HCT116 (cell line): ENCODE measurements around the gene VPS25. TPM values are rescaled to one million over a fixed set of nuclear protein-coding genes. Genes with fewer than 3 reads are reported as not detected.

ENCODE experiments used
- ATAC-seq: fragments of 200-7000 bp; cut with Tn5 transposase; 2 replicates; pipeline ENCODE4 v1.9.1; 2020; ENCODE audit warnings: mild to moderate bottlenecking, moderate library complexity
- BruUV-seq: library from RNA; stranded (reverse); fragments of 400-500 nt; replicated peaks from 2 replicates; lab custom pipeline; 2021; lab: Mats Ljungman, UMichigan
- CTCF ChIA-PET: fragments of 300-600 bp; sonication (Branson Sonifier 250); formaldehyde crosslinking; loops from one replicate; lab custom pipeline; 2021; ENCODE audit warnings: antibody characterized with exemption; lab: Charles Lee
- POLR2A ChIA-PET: fragments of 300-600, 350-600 bp; sonication (Branson Sonifier 250); formaldehyde crosslinking; loops from one replicate; lab custom pipeline; 2021; ENCODE audit warnings: antibody characterized with exemption; lab: Charles Lee
- RAD21 ChIA-PET, 2 experiments: fragments of 300-600 bp; sonication (Branson Sonifier 250); formaldehyde crosslinking; loops; one replicate each; lab custom pipeline; 2023; ENCODE audit warnings: low total read pairs in 2 of 2; ENCODE audit not compliant: uncharacterized antibody in 2 of 2, unreplicated experiment in 2 of 2, low non-redundant PET in 1 of 2; lab: Charles Lee
- DNase-seq: peaks from one replicate; pipeline ENCODE4 v3.0.0-alpha.2; 2010; ENCODE audit warnings: low read depth, low spot score
- H2AFZ ChIP-seq: fragments of 200-600 bp; shearing (Covaris generic), sonication (generic); 2 replicates; pipeline ENCODE4 v1.6.1; 2017; ENCODE audit warnings: low read depth, mixed run types, mixed read lengths, antibody characterized with exemption, low read length; ENCODE audit not compliant: poor library complexity, severe bottlenecking
- H3K27ac ChIP-seq: 2 replicates; pipeline ENCODE4 v1.5.1; 2012; ENCODE audit warnings: low read depth, low read length
- H3K27me3 ChIP-seq: fragments of 200-600 bp; sonication (generic); 2 replicates; pipeline ENCODE4 v1.6.1; 2016; ENCODE audit warnings: mixed run types, low read length, mixed read lengths; ENCODE audit not compliant: insufficient read depth
- H3K36me3 ChIP-seq, 2 experiments: fragments of 200-500 bp in 1 of 2; fragments of 200-600 bp in 1 of 2; sonication (Bioruptor generic) in 1 of 2; sonication (generic) in 1 of 2; 2 replicates each; pipeline versions ENCODE4 v1.5.1 to v1.6.1; 2014 to 2016; ENCODE audit warnings: low read length in 2 of 2, inconsistent platforms in 1 of 2, mixed read lengths in 1 of 2, mixed run types in 1 of 2; ENCODE audit not compliant: insufficient read depth in 2 of 2, control insufficient read depth in 1 of 2
- H3K4me1 ChIP-seq, 2 experiments: fragments of 200-600 bp in 1 of 2; sonication (generic) in 1 of 2; 2 replicates each; pipeline versions ENCODE4 v1.5.1 to v1.6.1; 2012 to 2017; ENCODE audit warnings: low read length in 2 of 2, inconsistent platforms in 1 of 2, mild to moderate bottlenecking in 1 of 2, mixed read lengths in 1 of 2, mixed run types in 1 of 2, moderate library complexity in 1 of 2; ENCODE audit not compliant: insufficient read depth in 2 of 2, control insufficient read depth in 1 of 2
- H3K4me2 ChIP-seq: fragments of 200-600 bp; sonication (generic); 2 replicates; pipeline ENCODE4 v1.6.1; 2017; ENCODE audit warnings: mixed run types, low read length, mixed read lengths
- H3K4me3 ChIP-seq, 2 experiments: fragments of 200-600 bp in 1 of 2; sonication (generic) in 1 of 2; replicated peaks in 1 of 2; 2 replicates each; pipeline ENCODE4 v1.5.1; 2011 to 2016; ENCODE audit warnings: low read length in 2 of 2, control low read depth in 1 of 2, low read depth in 1 of 2, mild to moderate bottlenecking in 1 of 2, mixed read lengths in 1 of 2, mixed run types in 1 of 2
- H3K79me2 ChIP-seq: fragments of 200-600 bp; sonication (generic); 2 replicates; pipeline ENCODE4 v1.6.1; 2017; ENCODE audit warnings: mild to moderate bottlenecking, mixed run types, low read length, moderate library complexity, mixed read lengths; ENCODE audit not compliant: insufficient read depth
- H3K9ac ChIP-seq: fragments of 200-600 bp; sonication (generic); 2 replicates; pipeline ENCODE4 v1.6.1; 2016; ENCODE audit warnings: low read length, mixed read lengths
- H3K9me2 ChIP-seq: fragments of 200-600 bp; sonication (generic), shearing (Covaris generic); 2 replicates; pipeline ENCODE4 v1.6.1; 2017; ENCODE audit warnings: mixed run types, mild to moderate bottlenecking, moderate library complexity; ENCODE audit not compliant: insufficient read depth
- H3K9me3 ChIP-seq, 2 experiments: fragments of 200-500 bp in 1 of 2; fragments of 200-600 bp in 1 of 2; sonication (Bioruptor generic) in 1 of 2; sonication (generic) in 1 of 2; 2 replicates each; pipeline ENCODE4 v1.6.1; 2014 to 2017; ENCODE audit warnings: low read length in 2 of 2, mixed read lengths in 2 of 2, inconsistent platforms in 1 of 2, low read depth in 1 of 2, mild to moderate bottlenecking in 1 of 2, mixed run types in 1 of 2, moderate library complexity in 1 of 2; ENCODE audit not compliant: control insufficient read depth in 1 of 2, insufficient read depth in 1 of 2
- H4K20me1 ChIP-seq: fragments of 200-600 bp; sonication (generic), shearing (Covaris generic); 2 replicates; pipeline ENCODE4 v1.6.1; 2017; ENCODE audit warnings: mixed run types, mild to moderate bottlenecking, moderate library complexity; ENCODE audit not compliant: insufficient read depth
- CBX3 ChIP-seq: IDR thresholded peaks from 2 replicates; pipeline ENCODE4 v1.6.1; 2012; ENCODE audit warnings: low read depth
- CEBPB ChIP-seq: IDR thresholded peaks from 2 replicates; pipeline ENCODE4 v1.6.1; 2012; ENCODE audit warnings: low read depth
- EGR1 ChIP-seq: IDR thresholded peaks from 2 replicates; pipeline ENCODE4 v1.6.1; 2012; ENCODE audit warnings: low read depth
- ELF1 ChIP-seq: IDR thresholded peaks from 2 replicates; pipeline ENCODE4 v1.6.1; 2012; ENCODE audit warnings: low read depth, borderline replicate concordance
- EZH2 ChIP-seq: fragments of 200-600 bp; sonication (generic); IDR thresholded peaks from 2 replicates; pipeline ENCODE4 v1.6.1; 2017; ENCODE audit warnings: antibody characterized with exemption, mixed run types
- EZH2phosphoT487 ChIP-seq: fragments of 200-600 bp; IDR thresholded peaks from 2 replicates; pipeline ENCODE4 v1.6.1; 2018; ENCODE audit warnings: antibody characterized with exemption, borderline replicate concordance
- FOSL1 ChIP-seq: IDR thresholded peaks from 2 replicates; pipeline ENCODE4 v1.6.1; 2012; ENCODE audit warnings: low read depth
- POLR2A ChIP-seq: IDR thresholded peaks from 2 replicates; pipeline ENCODE4 v1.7.0; 2011; ENCODE audit warnings: borderline replicate concordance; ENCODE audit not compliant: insufficient read depth, insufficient read length; ENCODE audit errors: extremely low read depth
- POLR2AphosphoS5 ChIP-seq: IDR thresholded peaks from 2 replicates; pipeline ENCODE4 v1.6.1; 2011; ENCODE audit warnings: mild to moderate bottlenecking, low read depth, low read length, moderate library complexity
- RAD21 ChIP-seq: IDR thresholded peaks from 2 replicates; pipeline ENCODE4 v1.6.1; 2012; ENCODE audit warnings: low read depth, mild to moderate bottlenecking
- SIN3A ChIP-seq: IDR thresholded peaks from 2 replicates; pipeline ENCODE4 v1.6.1; 2012; ENCODE audit warnings: low read depth
- SP1 ChIP-seq: IDR thresholded peaks from 2 replicates; pipeline ENCODE4 v1.6.1; 2012; ENCODE audit warnings: low read depth
- TCF7L2 ChIP-seq: IDR thresholded peaks from 2 replicates; pipeline ENCODE4 v1.7.0; 2011; ENCODE audit warnings: borderline replicate concordance, inconsistent platforms; ENCODE audit not compliant: insufficient read depth, insufficient read length; ENCODE audit errors: extremely low read depth
- YY1 ChIP-seq: IDR thresholded peaks from 2 replicates; pipeline ENCODE4 v1.6.1; 2011; ENCODE audit warnings: low read length, low read depth, moderate library complexity, mild to moderate bottlenecking; ENCODE audit not compliant: insufficient replicate concordance; ENCODE audit errors: extremely low read depth
- intact Hi-C: fragments of 100-400 bp; cut with micrococcal nuclease; formaldehyde crosslinking; loops from 2 replicates; pipeline ENCODE4 v1.10.0; 2022
- total RNA-seq: library from RNA; stranded (reverse); gene quantifications from one replicate; pipeline ENCODE4 v1.2.1, GENCODE V29; 2021; ENCODE audit not compliant: unreplicated experiment
- TF ChIP-seq, protein P1 (sequence below): IDR thresholded peaks from 2 replicates; pipeline ENCODE4 v1.6.1; 2011; ENCODE audit warnings: mild to moderate bottlenecking, low read length, moderate library complexity; ENCODE audit not compliant: insufficient replicate concordance; ENCODE audit errors: extremely low read depth
- TF ChIP-seq, protein P2 (sequence below): IDR thresholded peaks from 2 replicates; pipeline ENCODE4 v1.6.1; 2012
- TF ChIP-seq, protein P3 (sequence below), 3 experiments: fragments of 200-600 bp in 1 of 3; sonication (generic) in 1 of 3; IDR thresholded peaks in 2 of 3; conservative IDR thresholded peaks in 1 of 3; 2 replicates each; pipeline ENCODE4 v1.5.1; 2012 to 2017; ENCODE audit warnings: low read depth in 2 of 3, low read length in 2 of 3, antibody characterized with exemption in 1 of 3, borderline replicate concordance in 1 of 3, control low read depth in 1 of 3, mild to moderate bottlenecking in 1 of 3, mixed read lengths in 1 of 3, mixed run types in 1 of 3, moderate library complexity in 1 of 3; ENCODE audit not compliant: insufficient read depth in 1 of 3

VPS25 gene
- total RNA-seq, 1 experiment from 2014 or later: 57.0 TPM

DNA sequence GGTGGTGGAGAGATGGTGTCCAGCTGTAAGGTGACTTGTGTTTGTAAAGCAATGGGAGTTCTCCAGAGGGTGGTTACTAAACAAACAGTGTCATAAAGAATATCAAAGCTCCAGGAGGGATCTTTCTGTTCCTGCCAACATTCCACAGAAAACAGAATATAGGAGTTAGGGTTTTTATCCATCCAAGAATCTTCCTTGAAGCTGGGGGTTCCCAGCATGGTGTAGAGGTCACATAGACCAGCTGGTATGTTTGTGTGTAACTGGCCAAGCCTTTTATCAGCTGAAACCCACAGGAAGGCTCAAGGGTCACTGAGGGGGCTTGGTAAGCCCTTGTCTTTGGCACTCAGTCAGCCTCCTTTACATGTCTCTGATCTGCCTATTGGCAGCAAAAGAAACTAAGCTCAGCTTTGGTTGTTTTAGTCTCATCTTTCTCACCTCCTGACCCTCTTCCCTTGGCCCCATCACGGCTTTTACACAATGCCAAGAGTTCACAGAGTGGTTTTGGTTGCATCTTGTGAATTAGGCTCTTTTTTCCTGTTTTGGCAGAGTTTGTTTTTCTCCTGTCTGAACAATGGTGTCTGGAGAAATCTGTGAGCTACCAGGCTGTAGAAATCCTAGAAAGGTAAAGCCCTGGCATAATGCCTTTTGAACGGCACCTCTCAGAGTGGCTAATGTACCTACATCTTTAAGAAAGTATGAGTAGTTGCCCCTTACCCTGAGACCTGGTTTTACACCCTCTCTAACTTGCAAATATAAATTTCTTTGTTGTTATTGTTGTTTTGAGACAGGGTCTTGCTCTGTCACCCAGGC lies 30.0 kb downstream of the VPS25 start:
- H3K9ac ChIP-seq: no peak overlapping the region
- H3K9me3 ChIP-seq: no peaks in the 10 kb centered on the region
- TF ChIP-seq POLR2A (no peak), EZH2phosphoT487 (no peak), SIN3A (no peak), POLR2AphosphoS5 (no peak), YY1 (no peak), FOSL1 (no peak), EZH2 (no peak), SP1 (no peak), ELF1 (no peak), CEBPB (no peak), TCF7L2 (no peak), CBX3 (no peak), RAD21 (no peak), EGR1 (no peak)
- TF ChIP-seq, protein P1, sequence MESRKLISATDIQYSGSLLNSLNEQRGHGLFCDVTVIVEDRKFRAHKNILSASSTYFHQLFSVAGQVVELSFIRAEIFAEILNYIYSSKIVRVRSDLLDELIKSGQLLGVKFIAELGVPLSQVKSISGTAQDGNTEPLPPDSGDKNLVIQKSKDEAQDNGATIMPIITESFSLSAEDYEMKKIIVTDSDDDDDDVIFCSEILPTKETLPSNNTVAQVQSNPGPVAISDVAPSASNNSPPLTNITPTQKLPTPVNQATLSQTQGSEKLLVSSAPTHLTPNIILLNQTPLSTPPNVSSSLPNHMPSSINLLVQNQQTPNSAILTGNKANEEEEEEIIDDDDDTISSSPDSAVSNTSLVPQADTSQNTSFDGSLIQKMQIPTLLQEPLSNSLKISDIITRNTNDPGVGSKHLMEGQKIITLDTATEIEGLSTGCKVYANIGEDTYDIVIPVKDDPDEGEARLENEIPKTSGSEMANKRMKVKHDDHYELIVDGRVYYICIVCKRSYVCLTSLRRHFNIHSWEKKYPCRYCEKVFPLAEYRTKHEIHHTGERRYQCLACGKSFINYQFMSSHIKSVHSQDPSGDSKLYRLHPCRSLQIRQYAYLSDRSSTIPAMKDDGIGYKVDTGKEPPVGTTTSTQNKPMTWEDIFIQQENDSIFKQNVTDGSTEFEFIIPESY: no peak
- TF ChIP-seq, protein P2, sequence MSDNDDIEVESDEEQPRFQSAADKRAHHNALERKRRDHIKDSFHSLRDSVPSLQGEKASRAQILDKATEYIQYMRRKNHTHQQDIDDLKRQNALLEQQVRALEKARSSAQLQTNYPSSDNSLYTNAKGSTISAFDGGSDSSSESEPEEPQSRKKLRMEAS: no peak
- TF ChIP-seq, protein P3, sequence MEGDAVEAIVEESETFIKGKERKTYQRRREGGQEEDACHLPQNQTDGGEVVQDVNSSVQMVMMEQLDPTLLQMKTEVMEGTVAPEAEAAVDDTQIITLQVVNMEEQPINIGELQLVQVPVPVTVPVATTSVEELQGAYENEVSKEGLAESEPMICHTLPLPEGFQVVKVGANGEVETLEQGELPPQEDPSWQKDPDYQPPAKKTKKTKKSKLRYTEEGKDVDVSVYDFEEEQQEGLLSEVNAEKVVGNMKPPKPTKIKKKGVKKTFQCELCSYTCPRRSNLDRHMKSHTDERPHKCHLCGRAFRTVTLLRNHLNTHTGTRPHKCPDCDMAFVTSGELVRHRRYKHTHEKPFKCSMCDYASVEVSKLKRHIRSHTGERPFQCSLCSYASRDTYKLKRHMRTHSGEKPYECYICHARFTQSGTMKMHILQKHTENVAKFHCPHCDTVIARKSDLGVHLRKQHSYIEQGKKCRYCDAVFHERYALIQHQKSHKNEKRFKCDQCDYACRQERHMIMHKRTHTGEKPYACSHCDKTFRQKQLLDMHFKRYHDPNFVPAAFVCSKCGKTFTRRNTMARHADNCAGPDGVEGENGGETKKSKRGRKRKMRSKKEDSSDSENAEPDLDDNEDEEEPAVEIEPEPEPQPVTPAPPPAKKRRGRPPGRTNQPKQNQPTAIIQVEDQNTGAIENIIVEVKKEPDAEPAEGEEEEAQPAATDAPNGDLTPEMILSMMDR (IDR thresholded peaks at IDR 0.05 in 2 of 3, conservative IDR thresholded peaks at IDR 0.05 in 1 of 3; ENCODE audit: borderline replicate concordance in 1 of 3, insufficient read depth in 1 of 3, low read depth in 2 of 3, low read length in 2 of 3): no peak
- ChIA-PET POLR2A (no interaction called here), RAD21 (no interaction called here), CTCF (interaction anchor here (0.8 to 2.3 kb wide), 3 partner anchors 21 to 225 kb away, joined by 3 to 11 read pairs (median 5); partner anchors contain the start of gene BECN1)
- no peak overlapping the region for H2AFZ ChIP-seq
- no peak overlapping the region for H3K4me2 ChIP-seq
- intact Hi-C loops: no loop called here
- no TSS peak for BruUV-seq
- H3K27me3 ChIP-seq: no peaks in the 10 kb centered on the region
- H3K4me3 ChIP-seq: no peak overlapping the region
- no peaks in the 10 kb centered on the region for H3K4me1 ChIP-seq
- H3K27ac ChIP-seq: no peak overlapping the region
- no peaks in the 10 kb centered on the region for H3K9me2 ChIP-seq
- no peaks in the 10 kb centered on the region for H3K36me3 ChIP-seq
- DNase-seq (no peak), ATAC-seq (no peak)
- H3K79me2 ChIP-seq: no peaks in the 10 kb centered on the region
- H4K20me1 ChIP-seq: no peaks in the 10 kb centered on the region
